Glomerular visceral epithelial cell (primary cell): ENCODE data around the gene PREP.

Experiments
- DNase-seq: peaks from one replicate; pipeline ENCODE4 v3.0.0-alpha.2; 2016; ENCODE audit errors: extremely low spot score

The PREP gene

DNA sequence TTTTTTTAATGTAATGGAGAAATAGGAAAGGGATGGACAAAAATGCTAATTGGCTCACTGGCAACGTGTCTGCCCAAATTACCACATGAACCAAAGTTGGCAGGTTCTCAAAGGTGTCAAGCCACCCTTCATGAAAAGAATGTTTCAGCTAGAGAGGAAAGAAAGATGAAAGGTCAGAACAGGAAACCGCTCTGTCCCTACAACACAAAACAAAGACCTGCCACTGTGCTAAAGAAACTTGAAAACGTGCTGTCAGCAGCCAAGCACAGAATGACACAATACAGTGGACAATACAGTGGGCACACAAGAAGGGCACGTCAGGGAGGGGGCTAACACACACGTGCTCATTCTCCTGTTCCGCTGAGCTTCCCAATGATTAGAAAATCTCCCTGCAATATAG lies 4.9 kb downstream of the PREP start:
- DNase-seq: no peak

DNA sequence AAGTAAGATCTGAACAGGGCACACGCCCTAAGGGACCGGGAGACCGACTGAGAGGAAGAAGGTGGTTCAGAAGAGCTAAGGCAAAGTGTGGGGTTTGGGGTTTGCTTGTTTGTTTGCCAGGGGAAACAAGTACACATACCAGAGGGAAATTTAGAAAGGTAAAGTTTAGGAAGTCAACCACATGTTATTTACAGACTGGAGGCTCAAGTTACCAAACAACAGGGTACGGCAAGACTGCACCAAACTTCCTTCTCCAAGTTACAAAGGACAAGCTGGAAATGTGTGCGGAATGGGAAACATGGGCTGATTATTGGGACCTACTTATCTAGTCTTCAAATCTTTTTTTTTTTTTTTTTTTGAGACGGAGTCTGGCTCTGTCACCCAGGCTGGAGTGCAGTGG lies 11.2 kb downstream of the PREP start:
- DNase-seq: no peak

DNA sequence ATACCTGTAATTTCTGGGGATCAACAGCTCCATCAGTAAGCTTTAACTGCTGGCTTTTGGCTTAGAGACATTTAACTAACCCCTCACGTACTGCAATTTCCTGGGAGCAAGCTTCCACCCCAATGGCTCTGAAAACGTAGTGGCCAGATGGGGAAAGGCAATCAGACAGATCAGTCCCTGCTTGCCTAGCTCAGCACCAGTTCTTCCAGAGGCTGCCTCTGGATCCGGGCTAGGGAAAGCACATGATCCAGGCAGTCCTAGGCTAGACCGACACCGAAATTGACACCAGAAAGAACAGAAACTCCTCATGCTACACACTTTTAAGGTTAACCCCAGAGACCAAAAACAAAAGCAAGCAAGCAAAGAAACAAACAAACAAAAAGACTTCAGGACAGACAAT lies 13.3 kb downstream of the PREP start:
- no peak for DNase-seq

- no peak for DNase-seq
Observed at GRCh38 chr6:105388392-105388791, 14.5 kb downstream of the PREP start.

- DNase-seq: peak; percentile 52
Observed at GRCh38 chr6:105384004-105384403, 18.9 kb downstream of the PREP start.

- no peak for DNase-seq
Observed at GRCh38 chr6:105382958-105383357, 19.9 kb downstream of the PREP start.

- DNase-seq: no peak
Observed at GRCh38 chr6:105382496-105382895, 20.4 kb downstream of the PREP start.

GRCh38 chr6:105380634-105381033 lies 22.2 kb downstream of the PREP start:
- no peak for DNase-seq

- DNase-seq: no peak
Observed at GRCh38 chr6:105375797-105376196, 27.1 kb downstream of the PREP start.

DNA sequence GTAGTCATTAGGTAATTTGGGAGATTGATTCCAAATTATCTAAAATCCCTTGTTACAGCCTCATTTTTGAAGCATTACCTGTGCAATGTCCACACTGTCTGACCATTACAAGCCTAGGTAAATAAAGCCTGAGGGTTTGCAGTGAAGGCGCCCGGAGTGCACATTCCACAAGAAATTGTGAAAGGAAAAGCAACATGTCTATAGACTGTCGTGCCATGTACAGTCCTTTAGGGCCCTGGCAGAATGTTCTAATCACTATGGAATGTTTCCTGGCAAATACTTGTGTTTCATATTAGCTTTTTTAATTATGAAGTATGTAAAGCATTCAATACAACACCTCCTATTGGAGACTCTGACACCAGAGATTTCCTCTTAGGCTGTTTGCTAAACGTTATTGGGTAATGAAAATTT lies 28.9 kb downstream of the PREP start:
- DNase-seq: peak; percentile 69

DNA sequence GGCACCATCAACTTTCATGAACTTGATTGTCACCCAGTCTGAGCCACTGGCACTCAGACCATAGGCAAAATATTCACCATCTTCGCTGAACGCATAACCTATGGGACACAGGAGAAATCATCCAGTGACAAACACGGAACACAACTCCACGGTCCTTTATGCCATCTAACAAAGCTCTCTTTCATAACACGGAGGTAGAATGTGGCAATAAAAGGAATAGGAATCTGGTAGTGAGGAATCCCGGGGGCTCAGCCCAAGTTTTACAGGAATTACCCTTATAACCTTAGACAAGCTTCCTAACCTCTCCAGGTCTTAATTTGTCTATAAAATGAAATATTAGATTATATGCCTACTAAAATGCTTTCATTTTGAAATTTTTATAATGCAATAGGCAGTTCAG lies 29.4 kb downstream of the PREP start:
- no peak for DNase-seq

DNA sequence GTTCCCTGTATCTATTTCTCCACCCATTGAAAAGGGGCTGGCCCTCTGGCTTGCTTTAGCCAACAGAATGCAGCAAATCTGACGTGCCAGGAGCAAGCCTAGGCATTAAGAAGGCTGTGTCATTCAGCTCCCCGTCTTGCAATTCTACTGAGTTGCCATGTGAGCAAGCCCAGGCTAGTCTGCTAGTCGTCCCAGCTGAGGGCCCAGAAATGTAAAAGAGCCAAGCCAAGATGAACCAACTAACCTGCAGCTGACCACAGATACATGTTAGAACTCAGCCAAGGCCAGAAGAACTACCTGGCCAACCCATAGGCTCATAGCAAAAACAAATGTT lies 30.1 kb downstream of the PREP start:
- DNase-seq: no peak

- DNase-seq: no peak
Observed at GRCh38 chr6:105372142-105372848, 30.6 kb downstream of the PREP start.

GRCh38 chr6:105370351-105370750 lies 32.5 kb downstream of the PREP start:
- no peak for DNase-seq

- DNase-seq: no peak
Observed at GRCh38 chr6:105369145-105369544, 33.7 kb downstream of the PREP start.

DNA sequence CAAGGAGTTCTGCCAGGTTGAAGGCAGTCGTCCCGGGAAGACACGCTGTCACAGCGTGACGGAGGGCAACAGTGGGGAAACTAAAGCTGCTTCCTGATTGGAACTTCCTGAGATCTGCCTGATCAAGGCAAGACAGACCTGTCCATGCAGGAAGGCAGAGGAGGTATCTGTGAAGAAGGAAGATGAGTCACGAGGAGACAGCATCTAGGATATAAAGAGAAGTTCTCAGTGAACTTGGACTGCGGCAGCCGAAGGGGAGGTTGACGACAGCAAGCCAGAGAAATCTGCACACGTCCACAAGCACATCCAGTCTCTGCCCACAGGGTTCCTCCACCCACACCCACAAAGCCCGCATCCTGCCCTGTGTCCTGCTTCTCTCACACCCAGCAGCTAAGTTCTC lies 38.6 kb downstream of the PREP start:
- DNase-seq: no peak

GRCh38 chr6:105363100-105363754 lies 39.7 kb downstream of the PREP start:
- peak; percentile 26 for DNase-seq

DNA sequence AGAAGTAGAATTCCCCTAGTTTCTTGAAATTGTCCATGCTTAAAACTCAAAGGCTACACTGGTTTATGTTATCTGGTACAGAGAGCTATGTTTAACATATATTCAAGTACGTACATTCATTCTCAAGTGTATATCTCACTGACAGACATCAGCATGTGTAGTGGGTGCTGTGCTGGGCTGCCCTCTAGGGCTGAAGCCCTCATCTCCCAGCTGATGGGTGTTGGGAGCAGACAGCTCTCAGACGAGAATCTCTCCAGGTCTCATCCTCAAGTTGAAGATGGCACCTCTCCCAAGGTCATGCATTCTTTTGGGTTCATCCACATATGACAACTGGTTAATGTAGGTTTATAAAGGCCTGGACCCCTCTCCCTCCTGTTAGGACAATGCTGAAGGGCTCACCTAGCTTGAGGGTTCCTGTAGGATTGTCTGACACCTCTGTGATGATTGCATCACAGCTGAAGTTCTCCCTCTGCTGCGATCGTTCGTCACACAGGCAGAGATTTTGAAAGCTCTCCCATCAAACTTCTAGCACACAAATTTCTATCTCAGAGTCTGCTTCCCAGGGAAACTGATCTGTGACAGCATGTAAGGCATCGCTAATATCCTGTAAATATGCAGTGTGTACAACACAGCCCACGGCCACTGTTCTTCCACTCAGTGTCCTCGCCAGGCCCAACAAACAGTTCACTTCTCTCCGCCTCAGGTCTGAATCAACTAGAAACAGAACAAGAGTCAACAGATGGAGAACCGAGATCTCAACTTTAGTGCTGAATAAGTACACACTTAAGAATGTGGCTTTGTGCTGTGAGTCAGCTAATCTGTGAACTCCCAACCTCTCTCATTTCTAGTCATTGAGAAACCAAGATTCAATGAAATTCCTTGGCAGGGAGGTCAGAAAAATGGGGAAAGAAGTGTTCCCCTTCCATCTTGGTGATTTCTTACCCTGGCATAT lies 43.2 kb downstream of the PREP start:
- peak; percentile 59 for DNase-seq

DNA sequence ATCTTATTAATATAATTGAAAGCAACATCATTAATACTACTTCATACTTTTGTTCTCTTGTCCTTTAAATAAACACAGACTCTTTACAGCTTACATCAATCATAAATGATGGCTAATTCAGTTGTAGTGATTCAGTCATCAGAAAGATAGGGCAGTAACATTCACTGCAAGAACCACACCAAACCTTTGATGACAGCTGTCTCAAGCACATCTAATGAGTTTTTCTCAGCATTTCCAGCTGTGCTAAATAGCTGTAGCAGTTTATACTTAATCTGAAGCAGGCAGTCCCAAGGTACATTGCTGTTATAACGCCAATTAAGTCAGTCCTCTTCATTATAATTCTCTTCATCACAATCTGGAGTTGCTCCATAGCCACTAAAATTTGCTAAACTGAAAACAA lies 45.7 kb downstream of the PREP start:
- DNase-seq: no peak

- no peak for DNase-seq
Observed at GRCh38 chr6:105352037-105352617, 50.8 kb downstream of the PREP start.

DNA sequence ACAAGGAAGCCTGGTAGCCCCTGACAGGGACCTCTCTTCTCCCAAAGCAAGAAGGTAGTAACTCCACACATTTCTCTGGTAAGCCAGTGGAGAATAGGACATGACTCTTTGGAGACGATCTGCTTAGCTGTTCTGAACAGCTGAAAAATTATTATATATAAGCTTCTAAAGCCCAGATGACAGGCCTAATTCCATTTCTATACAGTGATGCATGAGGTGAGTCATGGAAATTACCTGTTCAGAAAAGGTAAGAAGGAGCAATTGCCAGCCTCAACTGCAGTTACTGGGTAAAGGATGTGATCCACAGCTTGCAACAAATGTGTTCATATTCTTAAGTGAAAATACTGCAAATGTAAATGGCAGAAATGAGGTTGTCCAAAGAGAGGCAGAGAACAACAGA lies 54.0 kb downstream of the PREP start:
- DNase-seq: no peak

- DNase-seq: peak; percentile 24
Observed at GRCh38 chr6:105346052-105346451, 56.8 kb downstream of the PREP start.
